ENCODE data around the gene IMMT.

Gene IMMT

DNA sequence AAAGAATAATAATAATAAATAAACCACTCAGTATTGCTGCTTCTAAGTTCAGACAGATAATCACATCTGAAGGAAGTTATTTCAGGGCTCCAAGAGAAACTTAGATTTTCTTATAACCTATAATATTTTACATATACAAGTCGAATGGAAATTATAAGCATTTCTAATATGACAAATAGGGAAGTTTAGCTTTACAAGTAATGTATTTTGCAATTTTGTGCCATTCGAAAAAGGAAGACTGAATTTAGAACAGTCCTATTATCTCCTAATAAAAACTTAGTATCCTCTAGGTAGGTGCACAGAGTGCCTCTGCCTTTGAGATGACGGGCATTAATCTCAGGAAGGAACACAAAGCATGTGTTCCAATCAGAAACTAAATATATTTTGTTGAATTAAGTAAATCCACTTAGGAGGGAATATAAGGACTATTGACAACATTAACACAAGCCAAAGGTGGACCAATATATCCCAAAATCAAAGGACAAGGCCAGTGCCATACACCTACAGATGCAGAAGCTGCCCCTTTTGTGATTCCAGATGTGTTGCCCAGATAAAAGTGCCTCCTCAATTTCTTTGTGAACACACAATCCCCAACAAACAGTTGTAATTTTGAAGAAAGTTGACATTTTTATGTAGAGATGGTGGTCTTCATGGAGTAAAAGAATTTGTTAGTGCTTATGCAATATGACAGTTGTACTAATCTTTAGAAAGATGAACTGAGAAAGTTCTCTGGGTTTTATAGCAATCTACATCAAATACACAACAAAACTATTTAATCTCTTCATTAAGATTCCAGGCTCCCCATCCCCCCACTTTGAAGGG lies 52.6 kb downstream of the IMMT start:
- ATAC-seq (no peak), DNase-seq (no peak)

DNA sequence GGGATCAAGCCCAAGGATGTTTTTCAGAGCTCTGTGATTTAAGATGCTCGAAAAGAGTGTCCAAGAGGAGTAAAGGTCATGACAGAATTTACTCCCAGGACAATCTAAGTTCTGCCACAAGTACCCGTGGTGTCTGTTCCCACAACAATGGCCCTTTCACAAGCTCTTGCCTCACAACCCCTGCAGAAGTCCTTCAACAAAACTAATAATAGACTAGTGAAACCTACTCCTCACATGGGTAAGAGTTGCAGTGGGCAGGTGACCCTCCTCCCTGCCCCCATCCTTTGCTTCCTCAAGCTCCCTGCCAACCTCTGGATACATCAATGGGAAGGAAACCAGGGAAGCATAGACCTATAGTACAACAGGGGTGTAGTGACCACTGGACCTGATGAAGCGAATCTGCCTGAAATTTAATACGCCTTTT lies 54.3 kb downstream of the IMMT start:
- ATAC-seq (no peak), DNase-seq (no peak)

DNA sequence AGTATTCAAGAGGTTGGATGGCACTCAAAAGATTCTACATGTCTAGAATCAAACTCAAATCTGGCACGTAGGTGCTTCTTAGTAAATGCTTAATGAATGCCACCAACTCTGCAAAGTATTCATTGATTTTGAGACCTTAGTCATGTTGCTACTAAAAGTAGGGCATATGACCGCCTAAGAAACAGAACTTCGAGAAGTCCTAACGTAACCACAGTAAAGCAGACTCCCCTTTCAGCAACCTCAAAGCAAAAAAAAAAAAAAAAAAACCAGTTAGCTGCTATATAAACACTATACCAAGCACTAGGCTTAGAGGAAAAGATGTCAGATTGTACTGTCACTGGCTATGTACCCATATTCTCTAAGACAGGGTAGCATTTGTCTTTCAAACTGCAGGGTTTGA lies 55.3 kb downstream of the IMMT start:
- DNase-seq (no peak), ATAC-seq (no peak)

DNA sequence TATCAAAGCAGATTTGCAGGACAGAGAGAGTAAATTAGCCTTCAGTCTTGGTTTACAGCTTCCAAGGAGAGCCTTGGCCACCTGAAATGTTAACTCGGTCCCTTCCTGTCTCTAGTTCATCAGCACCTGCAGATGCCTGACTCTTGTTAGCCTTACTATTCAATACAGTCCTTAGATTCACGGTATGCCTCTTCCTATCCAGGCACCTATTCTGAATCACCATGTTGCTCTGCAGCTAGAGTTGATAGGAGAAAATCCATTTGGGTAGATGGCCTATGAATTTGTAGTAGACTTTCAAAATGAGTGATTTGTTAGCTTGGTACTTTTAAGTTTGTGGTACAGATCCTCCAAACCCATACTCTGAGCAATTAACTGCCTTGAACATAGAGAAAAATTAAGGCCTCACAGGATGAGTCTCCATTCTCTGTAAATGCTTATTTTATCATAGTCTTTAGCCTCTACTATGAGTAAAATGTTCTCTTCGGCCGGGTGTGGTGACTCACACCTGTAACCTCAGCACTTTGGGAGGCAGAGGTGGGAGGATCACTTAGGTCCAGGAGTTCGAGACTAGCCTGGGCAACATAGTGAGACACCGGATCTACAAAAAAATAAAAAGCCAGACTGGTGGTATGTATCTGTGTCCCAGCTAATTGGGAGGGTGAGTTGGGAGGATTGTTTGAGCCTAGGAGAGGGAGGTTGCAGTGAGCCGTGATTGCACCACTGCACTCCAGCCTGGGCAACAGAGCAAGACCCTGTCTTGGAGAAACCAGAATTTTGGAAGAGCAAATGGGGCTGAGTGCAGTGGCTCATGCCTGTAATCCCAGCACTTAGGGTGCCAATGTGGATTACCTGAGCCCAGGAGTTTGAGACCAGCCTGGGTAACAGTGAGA lies 56.3 kb downstream of the IMMT start:
- DNase-seq: no peak
- ATAC-seq: peak; percentile 20

DNA sequence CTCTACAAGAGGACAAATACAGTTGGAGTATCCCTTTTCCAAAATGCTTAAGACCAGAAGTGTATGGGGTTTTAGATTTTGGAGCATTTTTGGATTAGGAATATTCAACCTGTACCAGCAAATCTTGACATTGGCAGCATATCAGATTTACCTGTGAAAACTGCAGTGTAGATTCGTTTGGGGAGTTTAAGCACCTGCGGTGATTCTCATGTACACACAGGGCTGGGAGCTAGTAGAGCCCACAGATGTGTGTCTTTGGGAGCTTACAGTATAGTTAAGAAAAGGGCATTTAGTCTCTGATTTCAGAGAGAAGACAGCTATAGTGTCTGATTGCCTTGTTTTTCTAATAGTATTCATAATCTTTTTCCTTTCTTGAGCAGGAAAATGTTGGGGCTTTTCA lies 59.1 kb downstream of the IMMT start:
- no peak for DNase-seq
- ATAC-seq: no peak

DNA sequence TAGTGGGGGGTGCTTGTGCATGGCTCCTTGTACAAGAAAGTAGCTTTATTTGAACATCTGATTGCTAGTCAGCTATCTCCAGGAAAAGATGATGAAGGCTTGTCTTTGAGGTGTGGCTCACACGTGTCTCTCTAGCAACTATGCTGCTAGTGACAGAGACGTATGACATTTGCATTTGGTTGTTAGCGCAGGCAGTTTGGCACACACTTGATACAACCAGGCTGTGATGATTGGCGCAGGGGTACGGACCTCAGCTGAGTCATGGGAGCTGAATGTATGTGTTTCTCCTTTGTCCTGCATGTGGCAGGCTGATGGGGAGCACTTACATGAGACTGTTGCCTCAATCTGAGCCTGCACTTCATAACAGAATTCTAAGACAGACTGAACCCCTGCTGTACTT lies 59.6 kb downstream of the IMMT start:
- DNase-seq (no peak), ATAC-seq (no peak)

DNA sequence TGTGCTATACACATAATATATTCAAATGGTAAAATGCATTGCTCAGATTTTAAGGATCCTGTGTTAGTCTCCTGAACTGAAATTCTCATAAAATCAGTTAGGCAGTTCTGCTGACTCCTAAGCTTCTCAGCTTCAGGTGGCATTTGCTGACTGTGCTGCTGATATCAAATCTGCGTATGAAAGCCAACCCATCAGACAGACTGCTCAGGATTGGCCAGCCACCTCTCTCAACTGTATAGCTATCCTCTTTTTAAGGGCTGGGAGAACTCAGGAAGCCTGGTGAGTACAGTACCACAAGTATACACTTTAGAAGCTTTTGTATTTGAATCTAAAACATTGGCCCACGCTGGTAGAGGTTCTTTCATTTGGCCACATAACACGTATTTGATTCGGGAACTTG lies 60.6 kb downstream of the IMMT start:
- ATAC-seq (no peak), DNase-seq (no peak)

DNA sequence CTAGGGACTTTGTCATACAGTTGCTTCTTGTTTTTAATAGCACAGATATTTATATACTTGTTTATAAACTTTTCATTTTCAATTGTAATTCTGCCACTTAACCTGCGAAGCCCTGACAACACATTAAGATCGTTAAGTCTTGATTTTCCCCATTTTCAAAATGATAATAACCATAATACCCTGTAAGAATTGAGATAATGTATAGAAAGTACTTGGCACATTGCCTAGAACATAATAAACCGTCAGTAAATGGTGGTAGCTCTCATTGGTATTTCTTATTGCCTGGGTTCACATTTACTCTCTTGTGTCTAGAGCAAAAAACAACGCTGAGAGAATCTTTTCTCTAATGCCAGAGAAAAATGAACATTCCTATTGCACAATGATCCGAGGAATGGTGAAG lies 70.6 kb downstream of the IMMT start:
- DNase-seq (no peak), ATAC-seq (no peak)

DNA sequence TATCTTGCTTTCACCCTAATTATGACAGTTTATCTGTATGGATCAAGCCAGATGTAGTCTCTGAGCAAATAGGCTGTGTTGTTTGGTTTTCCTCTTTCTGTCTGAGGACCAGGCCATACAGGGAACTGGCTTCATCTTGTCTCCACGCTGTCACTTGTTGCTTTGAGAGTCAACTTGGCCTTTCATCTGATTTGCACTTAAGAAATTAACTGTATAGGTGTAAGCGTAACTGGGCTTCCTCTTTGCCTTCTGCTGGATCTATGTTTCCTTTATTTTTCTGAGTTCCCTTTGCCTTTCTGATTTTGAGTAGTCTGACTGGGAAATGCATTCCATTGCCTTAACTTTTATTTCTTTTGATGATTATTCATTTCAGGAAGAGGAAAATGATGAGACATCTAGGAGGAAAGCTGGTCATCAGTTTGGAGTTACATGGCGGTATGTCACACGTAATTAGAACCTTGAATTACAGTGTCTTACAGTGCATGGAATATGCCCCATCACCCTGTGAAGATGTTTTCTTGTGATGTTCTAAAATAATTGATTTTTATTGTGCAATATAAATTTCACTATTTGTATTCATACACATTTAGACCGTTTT lies 71.8 kb downstream of the IMMT start:
- ATAC-seq: no peak
- DNase-seq: no peak

DNA sequence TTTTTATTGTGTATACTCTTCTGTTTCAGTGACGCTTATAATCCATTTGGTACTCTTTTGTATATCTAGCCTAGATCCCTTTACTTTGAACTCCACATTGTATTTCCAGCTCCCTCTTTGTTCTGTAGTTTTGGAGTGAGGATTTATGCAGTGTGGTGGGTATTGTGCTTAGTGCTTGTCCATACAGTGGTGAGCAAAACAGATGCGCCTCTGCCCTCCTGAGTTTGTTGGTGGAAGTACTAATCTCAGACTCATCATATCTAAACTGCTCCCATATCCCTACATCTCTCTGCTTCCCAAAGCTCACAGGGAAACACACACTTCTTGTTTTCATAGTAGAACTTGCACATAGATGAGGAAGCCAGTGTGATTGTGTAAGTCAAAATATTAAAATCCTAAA lies 77.1 kb downstream of the IMMT start:
- ATAC-seq: no peak
- no peak for DNase-seq

DNA sequence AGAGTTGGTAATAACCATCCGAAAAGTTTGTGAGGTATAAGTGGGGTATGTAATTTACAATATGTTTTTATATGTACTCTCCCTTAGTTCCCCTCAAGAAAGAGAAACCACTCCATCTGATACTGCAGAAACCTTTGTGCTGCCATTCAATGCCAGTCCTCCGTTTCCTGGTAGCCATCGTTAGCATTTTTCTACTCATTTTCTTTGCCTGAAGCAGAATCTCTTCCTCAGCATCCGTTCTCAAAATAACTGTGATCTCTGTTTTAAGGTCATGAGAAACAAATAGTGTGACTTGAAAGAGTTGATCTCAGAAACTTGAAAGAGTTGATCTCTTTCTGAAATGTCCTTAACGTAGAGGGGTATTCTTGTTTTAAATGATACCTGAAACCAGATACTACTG lies 88.2 kb downstream of the IMMT start:
- no peak for ATAC-seq
- DNase-seq: no peak

DNA sequence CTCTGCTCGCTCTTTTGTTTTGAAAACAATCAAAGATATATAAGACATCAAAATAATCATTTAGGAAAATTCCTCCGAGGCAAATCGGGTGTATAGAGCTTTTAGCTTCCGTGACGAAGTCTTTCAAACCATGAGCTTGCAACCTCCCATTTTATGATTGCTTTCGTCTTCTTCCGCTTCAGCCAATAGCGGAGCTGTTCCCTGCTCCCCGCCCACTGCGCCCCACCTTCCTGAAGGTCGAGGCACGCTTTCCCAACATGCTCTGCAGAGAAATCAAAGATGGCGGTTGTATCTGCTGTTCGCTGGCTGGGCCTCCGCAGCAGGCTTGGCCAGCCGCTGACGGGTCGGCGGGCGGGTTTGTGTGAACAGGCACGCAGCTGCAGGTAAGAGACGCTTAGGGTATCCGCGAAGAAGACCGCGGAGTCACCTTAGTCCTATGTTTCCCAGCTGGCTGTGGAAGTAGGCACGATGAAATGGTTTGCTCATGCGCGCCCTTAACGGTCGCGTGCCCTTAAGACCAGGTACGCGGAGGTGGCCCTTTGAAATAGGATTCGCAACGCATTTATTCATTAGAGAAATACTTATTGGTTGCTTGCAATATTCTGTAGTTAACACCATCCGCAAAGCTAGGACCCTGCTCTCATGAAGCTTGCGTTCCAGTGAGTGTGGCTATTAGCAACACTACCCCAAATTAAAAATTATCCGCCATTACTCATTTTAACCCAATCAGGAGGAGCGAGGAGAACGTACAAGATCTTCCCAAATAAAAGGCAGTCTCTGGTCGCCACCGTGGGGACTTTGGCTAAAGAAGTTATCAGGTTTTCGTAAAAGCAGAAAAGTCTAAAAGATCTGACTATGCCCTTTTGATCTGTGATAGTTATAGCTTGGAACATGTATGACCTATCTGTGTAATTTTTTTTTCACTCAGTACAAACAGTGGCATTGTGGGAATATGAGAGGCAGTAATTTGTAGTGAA lies 89.0 kb downstream of the IMMT start, which contains the start of gene PTCD3:
TSS of gene PTCD3 (plus strand) at position 267 of the 977 bp plus-strand sequence. CDS start at position 280, 13 bp downstream.
- DNase-seq: peak; percentile 93
- peak; percentile 93 for ATAC-seq

DNA sequence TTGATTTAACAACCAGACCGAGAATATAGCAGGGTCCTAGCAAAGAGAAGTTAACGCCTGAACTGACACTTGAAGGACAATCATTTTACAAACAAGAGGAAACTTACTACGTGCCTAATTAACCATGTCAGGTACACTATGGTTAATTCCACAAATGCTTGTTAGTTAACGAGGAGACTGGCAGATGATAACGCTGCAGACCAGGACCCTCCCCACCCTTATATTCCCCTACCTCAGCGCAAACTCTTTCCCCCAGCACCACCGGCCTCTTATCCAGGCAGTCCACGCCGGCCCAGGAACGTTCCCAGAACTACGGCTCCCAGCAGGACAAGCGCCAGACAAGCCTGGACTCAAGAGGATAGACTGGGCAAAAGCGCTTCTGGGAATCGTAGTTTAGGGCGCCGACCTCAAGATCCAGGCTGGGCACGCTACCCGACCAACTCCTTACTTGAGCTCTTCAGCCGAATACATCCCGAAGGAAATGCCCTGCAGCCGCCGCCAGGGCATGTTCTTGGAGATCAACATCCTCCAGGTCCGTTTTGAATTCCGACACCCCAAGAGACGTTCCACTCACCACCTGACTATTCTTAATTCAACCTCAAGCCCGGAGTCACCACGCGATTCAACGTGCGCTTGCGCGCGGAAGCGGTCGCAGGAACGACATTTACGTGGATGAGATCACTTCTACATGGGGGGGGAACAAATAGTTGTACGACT lies 89.9 kb downstream of the IMMT start, which contains the start of gene POLR1A:
TSS of gene POLR1A (minus strand) at position 635 of the 717 bp plus-strand sequence. CDS start at position 525, 110 bp downstream.
- peak; percentile 86 for ATAC-seq
- peak; percentile 82 for DNase-seq

DNA sequence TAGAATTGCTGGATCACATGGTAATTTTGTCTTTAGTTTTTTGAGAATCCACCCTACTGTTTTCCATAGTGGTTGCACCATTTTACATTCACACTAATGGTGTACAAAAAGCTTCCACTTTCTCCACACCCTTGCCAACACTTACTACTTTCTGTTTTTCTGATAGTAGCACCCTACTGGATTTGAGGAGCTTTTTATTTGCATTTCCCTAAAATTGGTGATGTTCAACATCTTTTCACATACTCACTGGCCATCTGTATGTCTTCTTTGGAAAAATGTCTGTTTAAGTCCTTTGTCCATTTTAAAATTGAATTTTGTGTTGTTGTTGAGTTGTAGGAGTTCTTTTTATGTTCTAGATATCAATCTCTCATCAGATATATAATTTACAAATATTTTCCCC lies 93.1 kb downstream of the IMMT start:
- DNase-seq (no peak), ATAC-seq (no peak)

DNA sequence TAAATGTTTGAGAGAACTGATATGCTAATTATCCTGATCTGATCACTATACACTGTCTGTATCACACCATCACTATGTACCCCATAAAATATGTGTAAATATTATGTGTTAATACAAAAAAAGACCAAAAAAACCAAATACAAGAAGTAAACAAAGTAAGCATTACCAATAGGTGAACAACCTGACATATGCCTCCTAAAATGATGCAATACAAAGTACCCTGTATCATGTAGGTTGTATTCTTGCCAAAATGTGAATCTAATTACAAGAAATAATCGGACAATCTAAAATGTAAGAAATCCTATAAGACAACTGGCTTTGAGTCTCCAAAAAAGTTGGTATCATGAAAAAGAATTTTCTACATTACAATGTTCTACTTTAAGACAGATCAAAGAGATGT lies 97.3 kb downstream of the IMMT start:
- DNase-seq (no peak), ATAC-seq (no peak)

DNA sequence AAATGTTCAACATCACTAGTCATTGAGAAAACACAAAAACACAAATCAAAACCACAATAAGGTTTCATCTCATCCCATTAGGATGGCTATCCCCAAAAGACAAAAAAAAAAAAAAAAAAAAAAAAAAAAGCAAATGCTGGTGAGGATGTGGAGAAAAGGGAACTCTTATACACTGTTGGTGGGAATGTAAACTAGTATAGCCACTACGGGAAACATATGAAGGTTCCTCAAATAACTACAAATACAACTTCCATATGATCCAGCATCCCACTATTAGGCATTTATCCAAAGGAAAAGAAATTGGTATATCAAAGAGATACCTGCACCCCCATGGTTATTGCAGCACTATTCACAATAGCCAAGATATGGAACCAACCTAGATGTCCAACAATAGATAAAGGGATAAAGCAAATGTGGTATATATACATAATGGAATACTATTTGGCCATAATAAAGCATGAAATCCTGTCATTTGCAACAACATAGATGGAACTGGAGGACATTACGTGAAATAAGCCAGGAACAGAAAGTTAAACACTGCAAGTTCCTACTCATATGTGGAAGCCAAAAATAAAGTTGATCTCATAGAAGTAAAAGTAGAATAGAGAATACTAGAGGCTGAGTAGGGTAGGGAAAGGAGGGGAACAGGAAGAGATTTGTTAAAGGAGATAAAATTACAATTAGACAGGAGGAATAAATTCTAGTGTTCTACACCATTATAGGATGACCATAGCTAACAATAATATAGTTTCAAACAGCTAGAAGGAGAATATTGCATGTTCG lies 98.0 kb downstream of the IMMT start:
- DNase-seq (no peak), ATAC-seq (no peak)

DNA sequence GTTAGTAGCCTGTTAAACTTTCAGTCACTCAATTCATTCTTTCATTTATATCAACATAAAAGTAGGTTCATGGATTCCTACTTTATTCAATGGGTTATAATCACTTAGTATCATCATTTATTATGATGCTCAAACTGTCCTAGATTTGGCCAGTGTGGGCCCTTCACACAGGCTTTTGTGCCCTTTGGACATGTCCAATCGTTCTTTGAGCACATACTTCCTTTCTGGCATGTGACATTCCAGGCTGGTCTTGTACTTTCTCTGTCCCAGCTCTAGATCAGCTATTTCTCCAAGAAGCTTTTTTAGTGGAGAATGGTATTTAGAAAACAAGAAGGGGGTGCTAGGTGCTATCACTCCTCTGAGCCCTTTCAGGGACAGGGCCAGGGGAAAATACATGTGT lies 101.0 kb downstream of the IMMT start:
- ATAC-seq: no peak

More for the DNA sequence above, 101.0 kb downstream of the IMMT start:
- DNase-seq: no peak
